Measurements from ENCODE around the gene WDR44.

DNA sequence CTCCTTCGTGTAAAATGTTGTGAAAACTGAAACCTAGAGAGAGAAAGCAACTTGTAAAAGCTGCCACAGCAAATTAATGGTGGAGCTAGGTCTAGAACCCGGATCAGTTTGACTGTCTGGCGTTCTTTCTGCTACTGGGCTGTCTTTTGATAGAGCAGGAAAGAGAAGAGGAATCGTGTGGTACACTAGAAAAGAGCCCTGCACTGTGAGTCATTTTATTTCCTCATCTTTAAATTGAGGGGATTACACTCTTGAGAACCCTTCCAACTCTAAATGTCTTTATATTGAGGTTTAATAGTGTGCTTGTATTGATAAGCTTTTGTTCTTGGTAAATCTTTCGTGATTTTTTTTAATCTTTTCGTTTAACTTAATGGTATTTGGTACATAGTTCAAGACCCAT is 4.3 kb downstream of the WDR44 start:
- TF ChIP-seq CTCF (IDR thresholded peaks at IDR 0.05): no peak
- no peak for TF ChIP-seq POLR2AphosphoS5 (IDR thresholded peaks at IDR 0.05; ENCODE audit: low read depth, low read length)
- TF ChIP-seq SIN3A (IDR thresholded peaks at IDR 0.05; ENCODE audit: borderline replicate concordance, insufficient read depth, low read depth, low read length): no peak
- TF ChIP-seq TCF7L2 (IDR thresholded peaks at IDR 0.05; ENCODE audit: low read depth, low read length): no peak
